AG04450 (cell line): ENCODE data around the gene PFKFB2. TPM values are rescaled to one million over a fixed set of nuclear protein-coding genes. Genes with fewer than 3 reads are reported as not detected.

Experiments used
- CTCF ChIA-PET: fragments of 300-600, 350-600 bp; formaldehyde crosslinking; extraction: SDS; loops from one replicate; lab custom pipeline; 2022; ENCODE audit warnings: antibody characterized with exemption, inconsistent platforms; lab: Charles Lee
- POLR2A ChIA-PET: fragments of 350-600 bp; formaldehyde crosslinking; extraction: SDS; loops from one replicate; lab custom pipeline; 2021; ENCODE audit warnings: antibody characterized with exemption, inconsistent platforms; lab: Yijun Ruan, JAX
- DNase-seq: peaks from one replicate; pipeline ENCODE4 v3.0.0-alpha.2; 2011; ENCODE audit warnings: low read depth, low spot score
- H3K27ac ChIP-seq: one replicate; pipeline ENCODE4 v1.5.1; 2012; ENCODE audit warnings: low read depth, low read length, control low read depth
- H3K27me3 ChIP-seq: one replicate; pipeline ENCODE4 v1.6.0; 2012; ENCODE audit warnings: low read length; ENCODE audit not compliant: control insufficient read depth, insufficient read depth
- H3K4me3 ChIP-seq: 2 replicates; pipeline ENCODE4 v1.5.1; 2011; ENCODE audit warnings: mild to moderate bottlenecking, low read depth, low read length, control low read depth
- H3K9me3 ChIP-seq: 2 replicates; pipeline ENCODE4 v1.5.1; 2012; ENCODE audit warnings: low read length; ENCODE audit not compliant: control insufficient read depth, insufficient read depth
- CTCF ChIP-seq: IDR thresholded peaks from 2 replicates; pipeline ENCODE4 v1.5.1; 2011; ENCODE audit warnings: low read depth, low read length, control low read depth, inconsistent platforms
- polyA plus RNA-seq: library from polyadenylated mRNA; depleted of rRNA; stranded (reverse); fragments of >200 nt; gene quantifications from 2 replicates; pipeline ENCODE4 v1.2.3, GENCODE V29; 2011

PFKFB2 gene
- polyA plus RNA-seq, 1 experiment: 1.7 TPM

GRCh38 chr1:207077012-207077411 lies 23.9 kb downstream of the PFKFB2 start:
- Histone ChIP-seq H3K9me3 (no peaks in the 10 kb centered on the region), H3K4me3 (no peak overlapping the region), H3K27me3 (peaks cover 4% of the 10 kb centered on the region), H3K27ac (no peak overlapping the region)
- no peak for TF ChIP-seq CTCF
- no peak for DNase-seq
- ChIA-PET POLR2A (no interaction called here), CTCF (interaction anchor here (0.9 to 2.6 kb wide), 5 partner anchors 27 to 328 kb away, joined by 3 to 15 read pairs (median 3); no protein-coding TSS in a partner anchor)

- CTCF ChIA-PET: interaction anchor here (0.8 to 7.5 kb wide), 12 partner anchors 9 to 328 kb away, joined by 3 to 83 read pairs (median 6); partner anchors contain the start of genes C4BPA, PFKFB2 and YOD1
- no peaks in the 10 kb centered on the region for H3K9me3 ChIP-seq
- peak; percentile 54 for DNase-seq
- H3K27ac ChIP-seq: no peak overlapping the region
- POLR2A ChIA-PET: no interaction called here
- H3K4me3 ChIP-seq: no peak overlapping the region
- peaks cover 7% of the 10 kb centered on the region for H3K27me3 ChIP-seq
- peak; percentile 95 for TF ChIP-seq CTCF
These were observed 24.6 kb downstream of the PFKFB2 start for GRCh38 chr1:207077470-207078377.

GRCh38 chr1:207078578-207079132 lies 25.6 kb downstream of the PFKFB2 start:
- peaks cover 7% of the 10 kb centered on the region for H3K27me3 ChIP-seq
- H3K27ac ChIP-seq: no peak overlapping the region
- no peak overlapping the region for H3K4me3 ChIP-seq
- DNase-seq: no peak
- H3K9me3 ChIP-seq: no peaks in the 10 kb centered on the region
- CTCF ChIA-PET: interaction anchor here (0.7 to 7.5 kb wide), 12 partner anchors 10 to 327 kb away, joined by 3 to 83 read pairs (median 4); partner anchors contain the start of genes C4BPA, PFKFB2 and YOD1
- TF ChIP-seq CTCF: no peak
- POLR2A ChIA-PET: no interaction called here

- CTCF ChIA-PET: interaction anchor here (1.1 to 7.5 kb wide), 5 partner anchors 8 to 326 kb away, joined by 3 to 83 read pairs (median 4); no protein-coding TSS in a partner anchor
- POLR2A ChIA-PET: no interaction called here
- Histone ChIP-seq H3K4me3 (no peak overlapping the region), H3K27me3 (peaks cover 7% of the 10 kb centered on the region), H3K9me3 (no peaks in the 10 kb centered on the region), H3K27ac (no peak overlapping the region)
- TF ChIP-seq CTCF: no peak
- DNase-seq: no peak
These were observed 26.7 kb downstream of the PFKFB2 start for GRCh38 chr1:207079706-207080241.
